Measurements from ENCODE around the gene ELMO1. TPM values are rescaled to one million over a fixed set of nuclear protein-coding genes. Genes with fewer than 3 reads are reported as not detected.

Gene ELMO1
- total RNA-seq, 1 donor from 2014 or later = 0.69 TPM

- no peak for DNase-seq (ENCODE audit: low read depth)
- H3K4me3 ChIP-seq (ENCODE audit: low read depth, low read length) = no peak overlapping the region
- no peak for TF ChIP-seq CTCF (conservative IDR thresholded peaks at IDR 0.05; ENCODE audit: low read depth, low read length)
Observed at GRCh38 chr7:37110660-37111424, 337.8 kb downstream of the ELMO1 start.

DNA sequence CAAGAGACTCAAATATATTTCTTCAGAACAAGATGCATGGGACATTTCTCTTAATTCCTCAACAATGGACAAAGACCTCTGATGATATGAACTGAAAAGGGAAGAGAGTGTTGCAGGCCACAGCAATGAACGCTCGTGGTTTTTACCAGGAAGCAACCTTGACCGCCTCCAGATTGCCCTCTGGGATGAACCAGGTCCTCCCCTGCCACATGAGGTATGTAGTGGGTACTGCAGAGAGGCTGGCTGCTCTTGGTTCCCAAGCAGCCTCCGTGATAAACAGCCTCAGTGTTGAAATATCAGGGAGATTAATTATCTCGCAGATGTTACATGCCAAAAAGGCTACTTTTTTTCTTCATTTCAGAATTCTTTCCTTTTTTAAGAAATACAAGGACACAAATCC lies 338.8 kb downstream of the ELMO1 start:
- H3K4me3 ChIP-seq (ENCODE audit: low read depth, low read length) = no peak overlapping the region
- no peak for DNase-seq (ENCODE audit: low read depth)
- no peak for TF ChIP-seq CTCF (conservative IDR thresholded peaks at IDR 0.05; ENCODE audit: low read depth, low read length)

GRCh38 chr7:37109016-37109683 lies 339.5 kb downstream of the ELMO1 start:
- no peak overlapping the region for H3K4me3 ChIP-seq (ENCODE audit: low read depth, low read length)
- no peak for DNase-seq (ENCODE audit: low read depth)
- TF ChIP-seq CTCF (conservative IDR thresholded peaks at IDR 0.05; ENCODE audit: low read depth, low read length) = no peak

- no peak for TF ChIP-seq CTCF (conservative IDR thresholded peaks at IDR 0.05; ENCODE audit: low read depth, low read length)
- DNase-seq (ENCODE audit: low read depth) = no peak
- H3K4me3 ChIP-seq (ENCODE audit: low read depth, low read length) = no peak overlapping the region
Observed at GRCh38 chr7:37108615-37109014, 340.0 kb downstream of the ELMO1 start.

GRCh38 chr7:37107047-37107750 lies 341.5 kb downstream of the ELMO1 start:
- no peak overlapping the region for H3K4me3 ChIP-seq (ENCODE audit: low read depth, low read length)
- TF ChIP-seq CTCF (conservative IDR thresholded peaks at IDR 0.05; ENCODE audit: low read depth, low read length) = no peak
- DNase-seq (ENCODE audit: low read depth) = no peak

GRCh38 chr7:37105762-37106161 lies 342.9 kb downstream of the ELMO1 start:
- no peak for DNase-seq (ENCODE audit: low read depth)
- TF ChIP-seq CTCF (conservative IDR thresholded peaks at IDR 0.05; ENCODE audit: low read depth, low read length) = no peak

More at GRCh38 chr7:37105762-37106161, 342.9 kb downstream of the ELMO1 start:
- no peak overlapping the region for H3K4me3 ChIP-seq (ENCODE audit: low read depth, low read length)

Data from epithelial cell of proximal tubule (primary cell).